Glutamatergic neuron (in vitro differentiated cells): ENCODE data around the gene USF3. TPM values are rescaled to one million over a fixed set of nuclear protein-coding genes. Genes with fewer than 3 reads are reported as not detected.

ENCODE experiments used
- DNase-seq: peaks from one replicate; pipeline ENCODE4 v3.0.0; 2022
- H3K27ac Mint-ChIP-seq: one replicate; pipeline ENCODE4 v1.8.0; 2020; ENCODE audit warnings: mild to moderate bottlenecking, mixed read lengths, inconsistent platforms; ENCODE audit not compliant: unreplicated experiment
- H3K27me3 Mint-ChIP-seq: one replicate; pipeline ENCODE4 v1.8.0; 2020; ENCODE audit warnings: mild to moderate bottlenecking, moderate library complexity, mixed read lengths, inconsistent platforms; ENCODE audit not compliant: unreplicated experiment
- H3K36me3 Mint-ChIP-seq: one replicate; pipeline ENCODE4 v1.8.0; 2020; ENCODE audit warnings: mild to moderate bottlenecking, mixed read lengths, inconsistent platforms; ENCODE audit not compliant: unreplicated experiment
- H3K4me1 Mint-ChIP-seq: one replicate; pipeline ENCODE4 v1.8.0; 2020; ENCODE audit warnings: mild to moderate bottlenecking, low read depth, mixed read lengths, inconsistent platforms; ENCODE audit not compliant: unreplicated experiment
- H3K4me3 Mint-ChIP-seq: one replicate; pipeline ENCODE4 v1.8.0; 2020; ENCODE audit warnings: mild to moderate bottlenecking, mixed read lengths, inconsistent platforms; ENCODE audit not compliant: unreplicated experiment
- H3K9me3 Mint-ChIP-seq: one replicate; pipeline ENCODE4 v1.8.0; 2020; ENCODE audit warnings: mild to moderate bottlenecking, moderate library complexity, mixed read lengths, inconsistent platforms; ENCODE audit not compliant: unreplicated experiment
- CTCF ChIP-seq: fragments of 200-600 bp; sonication (generic); IDR thresholded peaks from one replicate; pipeline ENCODE4 v1.5.0; 2021; ENCODE audit not compliant: partially characterized antibody, unreplicated experiment
- total RNA-seq: library from RNA; stranded (reverse); fragmentation: NEBNext Ultra II Directional; extraction: Animal tissue kit (Norgen Biotek cat#: 25700); gene quantifications from one replicate; pipeline ENCODE4 v1.2.1, GENCODE V29; 2021; ENCODE audit not compliant: unreplicated experiment

Gene USF3
- total RNA-seq, 1 donor from 2014 or later = 14.9 TPM

- no peak for TF ChIP-seq CTCF
- no peak for DNase-seq
- Mint-ChIP-seq H3K27ac (no peak overlapping the region), H3K36me3 (peaks cover 25% of the 10 kb centered on the region), H3K27me3 (no peaks in the 10 kb centered on the region), H3K4me1 (no peaks in the 10 kb centered on the region), H3K4me3 (no peak overlapping the region), H3K9me3 (no peaks in the 10 kb centered on the region)
These were observed 10.3 kb downstream of the USF3 start for GRCh38 chr3:113685956-113686721.

GRCh38 chr3:113685124-113685523 lies 11.3 kb downstream of the USF3 start:
- Mint-ChIP-seq H3K27me3 (no peaks in the 10 kb centered on the region), H3K36me3 (peaks cover 25% of the 10 kb centered on the region), H3K9me3 (no peaks in the 10 kb centered on the region), H3K4me1 (no peaks in the 10 kb centered on the region), H3K27ac (peak overlapping the region; percentile 41), H3K4me3 (no peak overlapping the region)
- DNase-seq = no peak
- TF ChIP-seq CTCF = no peak

- Mint-ChIP-seq H3K27ac (no peak overlapping the region), H3K27me3 (no peaks in the 10 kb centered on the region), H3K4me3 (no peak overlapping the region), H3K36me3 (peaks cover 25% of the 10 kb centered on the region), H3K9me3 (no peaks in the 10 kb centered on the region), H3K4me1 (no peaks in the 10 kb centered on the region)
- DNase-seq = no peak
- TF ChIP-seq CTCF = no peak
These were observed 12.1 kb downstream of the USF3 start for GRCh38 chr3:113684271-113684819.

- Mint-ChIP-seq H3K27ac (no peak overlapping the region), H3K27me3 (no peaks in the 10 kb centered on the region), H3K4me3 (no peak overlapping the region), H3K4me1 (no peaks in the 10 kb centered on the region), H3K36me3 (peaks cover 4% of the 10 kb centered on the region), H3K9me3 (no peaks in the 10 kb centered on the region)
- TF ChIP-seq CTCF = no peak
- DNase-seq = no peak
These were observed 17.7 kb downstream of the USF3 start for GRCh38 chr3:113678773-113679172.

GRCh38 chr3:113677737-113678136 lies 18.7 kb downstream of the USF3 start:
- H3K27ac Mint-ChIP-seq = no peak overlapping the region
- H3K9me3 Mint-ChIP-seq = no peaks in the 10 kb centered on the region
- TF ChIP-seq CTCF = no peak
- no peak overlapping the region for H3K4me3 Mint-ChIP-seq
- no peaks in the 10 kb centered on the region for H3K36me3 Mint-ChIP-seq
- no peak for DNase-seq
- H3K4me1 Mint-ChIP-seq = no peaks in the 10 kb centered on the region
- no peaks in the 10 kb centered on the region for H3K27me3 Mint-ChIP-seq
